HG03064 (cell line): ENCODE results near the gene FUZ.
A peak's percentile ranks its signal among the peaks of the same experiment; 100 is the strongest.
"Not testable (repeated sequence)": the region's sequence is repeated elsewhere in the genome, so short reads cannot be mapped to it uniquely, and the experiment has no call there.

Experiments used
- ATAC-seq: cut with Tn5 transposase; IDR thresholded peaks from one replicate; pipeline ENCODE4 v1.9.1; 2021; ENCODE audit warnings: low read depth; ENCODE audit not compliant: unreplicated experiment

The FUZ gene

GRCh38 chr19:49833599-49833998, 20.5 kb upstream of the FUZ start:
- ATAC-seq, result no peak

GRCh38 chr19:49832556-49832955, 19.5 kb upstream of the FUZ start:
- ATAC-seq, result no peak

GRCh38 chr19:49831592-49831991, 18.5 kb upstream of the FUZ start:
- ATAC-seq, result no peak

GRCh38 chr19:49830766-49831165, 17.7 kb upstream of the FUZ start:
- no peak for ATAC-seq

DNA sequence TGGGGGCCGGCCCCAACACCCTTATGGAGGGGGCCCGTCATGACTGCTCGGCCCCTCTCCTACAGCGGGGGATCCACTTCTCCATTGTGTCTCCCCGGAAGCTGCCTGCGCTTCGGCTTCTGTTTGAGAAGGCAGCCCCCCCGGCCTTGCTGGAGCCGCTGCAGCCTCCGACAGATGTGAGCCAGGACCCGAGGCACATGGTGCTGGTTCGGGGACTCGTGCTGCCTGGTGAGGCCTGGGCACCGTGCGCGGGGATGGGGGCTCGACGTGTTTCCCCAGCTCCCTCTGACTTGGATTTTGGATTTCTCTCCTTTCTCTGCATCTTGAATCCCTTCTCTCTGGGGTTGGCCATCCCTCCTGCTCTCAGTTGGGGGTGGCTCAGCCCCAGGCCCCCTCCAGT, 16.6 kb upstream of the FUZ start:
- ATAC-seq, result no peak

GRCh38 chr19:49829200-49829599, 16.1 kb upstream of the FUZ start:
- ATAC-seq, result no peak

- no peak for ATAC-seq
Measured at GRCh38 chr19:49827034-49827433, 13.9 kb upstream of the FUZ start.

GRCh38 chr19:49824662-49825061, 11.6 kb upstream of the FUZ start:
- ATAC-seq, result no peak

DNA sequence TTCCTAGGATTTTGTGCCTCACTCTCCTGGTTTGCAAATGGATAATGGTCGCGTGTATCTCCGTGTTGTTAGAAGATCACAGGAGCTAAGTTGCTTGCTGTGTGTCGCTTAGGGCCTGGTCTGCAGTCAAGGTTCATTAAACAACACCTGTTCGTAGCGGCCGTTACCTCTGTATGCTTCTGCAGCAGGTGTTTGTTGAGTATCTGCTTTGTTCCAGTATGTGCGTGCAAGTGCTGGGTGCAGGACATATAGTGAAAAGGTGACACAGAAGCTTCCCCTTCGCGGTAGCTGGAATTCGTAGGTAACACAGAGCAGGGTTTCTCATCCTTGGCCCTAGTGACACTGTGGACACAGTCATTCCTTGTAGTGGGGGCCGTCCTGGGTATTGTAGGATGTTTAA, 10.4 kb upstream of the FUZ start:
- no peak for ATAC-seq

GRCh38 chr19:49820125-49820524, 7.0 kb upstream of the FUZ start:
- ATAC-seq, result no peak

DNA sequence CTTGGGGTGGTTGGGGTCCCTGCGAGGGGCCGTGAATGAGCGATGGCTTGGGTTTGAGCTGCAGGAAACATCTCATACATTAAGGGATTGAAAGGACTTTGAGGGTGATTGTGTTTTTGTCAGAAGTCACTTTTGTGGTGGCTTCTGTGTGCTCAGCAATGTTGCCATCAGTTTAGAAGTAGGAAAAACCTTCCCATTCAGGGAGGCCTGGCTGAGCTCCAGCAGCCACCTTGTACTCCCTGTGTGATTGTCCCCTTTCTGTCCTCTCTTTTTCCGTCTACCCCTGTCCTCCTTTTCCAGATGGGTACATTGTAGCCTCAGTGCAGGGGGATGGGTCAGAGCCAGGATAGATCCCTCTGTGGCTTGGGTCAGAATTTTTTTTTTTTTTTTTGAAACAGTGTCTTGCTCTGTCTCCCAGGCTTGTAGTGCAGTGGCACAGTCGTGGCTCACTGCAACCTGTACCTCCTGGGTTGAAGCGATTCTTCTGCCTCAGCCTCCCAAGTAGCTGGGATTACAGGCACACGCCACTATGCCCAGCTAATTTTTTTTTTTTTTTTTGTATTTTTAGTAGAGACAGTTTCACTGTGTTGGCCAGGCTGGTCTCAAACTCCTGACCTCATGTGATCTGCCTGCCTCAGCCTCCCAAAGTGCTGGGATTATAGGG, 6.5 kb upstream of the FUZ start:
- not testable (repeated sequence) for ATAC-seq

- no peak for ATAC-seq
Measured at GRCh38 chr19:49818649-49819370, 5.7 kb upstream of the FUZ start.

GRCh38 chr19:49817964-49818648, 5.0 kb upstream of the FUZ start, which contains the start of gene MED25:
Gene MED25 (plus strand): TSS chr19:49818289. CDS start chr19:49818342, 53 bp downstream.
- ATAC-seq, result peak; percentile 61

DNA sequence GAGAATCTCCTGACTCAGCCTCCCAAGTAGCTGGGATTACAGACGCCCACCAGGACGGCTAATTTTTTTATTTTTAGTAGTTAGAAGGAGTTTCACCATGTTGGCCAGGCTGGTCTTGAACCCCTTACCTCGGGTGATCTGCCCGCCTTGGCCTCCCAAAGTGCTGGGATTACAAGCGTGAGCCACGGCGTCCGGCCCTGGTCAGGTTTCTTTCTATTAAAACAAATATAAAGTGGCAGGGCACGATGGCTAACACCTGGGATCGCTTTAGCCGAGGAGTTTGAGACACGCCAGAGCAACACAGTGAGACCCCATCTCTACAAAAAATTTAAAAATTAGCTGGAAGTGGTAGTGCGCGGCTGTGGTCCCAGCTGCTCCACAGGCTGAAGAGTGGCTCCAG, 3.5 kb upstream of the FUZ start:
- no peak for ATAC-seq

DNA sequence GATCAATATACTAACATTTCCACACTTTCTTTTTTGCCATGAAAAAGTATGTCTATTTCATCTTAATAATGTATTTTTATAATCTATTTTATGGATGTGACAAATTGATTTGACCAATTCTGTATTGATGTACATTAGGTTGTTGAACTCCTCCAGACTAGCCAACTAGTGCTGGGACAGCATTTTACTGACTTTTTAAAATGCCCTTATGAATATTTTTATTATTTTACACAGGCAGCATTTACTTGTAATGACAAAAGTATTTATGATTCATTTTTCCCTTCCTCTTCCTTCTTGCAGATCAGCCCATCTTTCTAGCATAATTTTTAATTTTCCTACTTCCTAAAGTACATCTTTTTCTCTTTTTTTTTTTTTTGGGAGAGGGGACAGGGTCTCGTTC, 918 bp upstream of the FUZ start:
- no peak for ATAC-seq

DNA sequence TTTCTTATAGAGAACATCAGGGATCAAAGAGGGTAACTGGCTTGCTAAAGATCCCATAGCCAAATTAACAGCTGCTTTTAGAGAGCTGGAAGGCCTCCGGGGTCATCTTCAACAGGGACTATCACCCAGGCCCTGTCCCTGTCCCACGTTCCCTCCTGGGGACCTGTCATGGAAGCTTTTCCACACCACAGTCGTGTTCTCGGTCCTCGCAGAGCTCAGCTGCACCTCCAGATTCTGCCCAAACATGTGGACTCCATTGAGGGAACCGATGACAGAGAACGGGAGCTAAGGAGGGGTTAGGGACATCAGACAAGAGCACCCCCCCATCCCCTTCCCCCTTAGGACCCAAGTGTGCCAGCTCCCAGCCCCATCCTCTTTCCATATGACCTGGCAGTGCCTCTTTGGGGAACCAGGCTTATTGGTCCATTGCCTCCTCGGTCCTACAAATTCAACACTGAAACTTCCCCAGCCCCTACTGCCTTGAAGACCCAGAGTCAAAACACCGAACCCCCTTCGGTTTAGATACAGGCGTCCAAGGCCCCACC, 568 bp downstream of the FUZ start:
- ATAC-seq, result no peak

- no peak for ATAC-seq
Measured at GRCh38 chr19:49811328-49811727, 1.8 kb downstream of the FUZ start.

DNA sequence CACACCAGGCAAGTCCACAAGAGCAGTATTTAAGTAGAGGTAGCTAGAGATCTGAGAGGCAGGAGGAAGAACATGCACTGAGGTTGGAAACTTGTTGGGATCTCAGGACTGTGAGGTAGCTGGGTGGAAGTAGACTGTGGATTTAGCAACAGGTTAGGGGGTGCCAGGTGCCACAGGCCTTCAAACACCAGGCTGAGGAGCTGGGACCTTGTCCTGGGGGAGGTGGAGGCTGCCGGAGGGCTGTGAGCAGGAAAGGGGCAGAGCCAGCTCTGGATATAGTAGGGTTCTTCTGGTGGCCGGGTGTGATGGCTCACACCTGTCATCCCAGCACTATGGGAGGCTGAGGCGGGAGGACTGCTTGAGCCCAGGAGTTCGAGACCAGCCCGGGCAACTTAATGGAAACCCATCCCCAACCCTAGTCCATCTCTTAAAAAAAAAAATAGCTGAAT, 3.1 kb downstream of the FUZ start:
- no peak for ATAC-seq

DNA sequence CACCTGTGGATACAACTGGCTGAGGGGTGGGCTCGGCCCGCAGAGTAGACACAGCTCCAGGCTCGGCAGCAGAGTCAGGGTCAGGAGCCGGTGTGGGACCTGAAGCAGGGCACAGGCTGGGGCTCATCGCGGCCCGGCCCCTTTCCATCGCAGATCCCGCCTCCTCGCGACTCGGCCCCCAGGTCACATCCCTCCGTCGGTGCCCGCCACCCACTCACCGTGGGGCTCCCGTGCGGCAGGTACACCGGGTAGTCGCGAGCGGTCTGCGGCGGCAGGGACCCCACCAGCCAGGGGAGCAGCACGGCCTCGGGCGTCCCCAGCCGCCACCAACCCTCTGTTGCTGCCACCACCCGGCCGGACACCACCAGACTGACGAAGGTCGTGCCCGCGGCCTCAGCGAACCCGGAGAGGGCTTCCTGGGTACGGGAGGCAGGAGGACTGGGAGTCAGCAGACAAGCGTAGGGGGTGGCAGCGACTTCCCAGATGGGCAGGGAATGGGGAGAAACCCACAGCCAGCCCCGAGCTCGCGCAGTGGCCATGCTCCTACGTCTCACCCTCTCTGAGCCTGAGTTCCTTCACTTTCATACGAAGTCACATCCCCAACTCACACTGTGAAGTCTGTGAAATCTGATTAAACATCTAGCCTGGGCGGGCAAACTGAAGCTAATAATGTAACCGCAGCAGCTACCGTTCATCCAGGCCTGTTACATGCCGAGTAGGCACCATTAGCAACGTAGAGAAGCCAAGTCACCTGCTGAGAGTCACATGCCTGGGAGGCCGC, 3.7 kb downstream of the FUZ start:
- ATAC-seq, result no peak

GRCh38 chr19:49808711-49809159, 4.4 kb downstream of the FUZ start:
- no peak for ATAC-seq
